ENCODE results near the gene CAPZA3.
"Not testable (repeated sequence)": the region's sequence is repeated elsewhere in the genome, so short reads cannot be mapped to it uniquely, and the experiment has no call there.

GRCh38 chr12:18693986-18694385 lies 43.9 kb upstream of the CAPZA3 start:
- TF ChIP-seq, protein P1, sequence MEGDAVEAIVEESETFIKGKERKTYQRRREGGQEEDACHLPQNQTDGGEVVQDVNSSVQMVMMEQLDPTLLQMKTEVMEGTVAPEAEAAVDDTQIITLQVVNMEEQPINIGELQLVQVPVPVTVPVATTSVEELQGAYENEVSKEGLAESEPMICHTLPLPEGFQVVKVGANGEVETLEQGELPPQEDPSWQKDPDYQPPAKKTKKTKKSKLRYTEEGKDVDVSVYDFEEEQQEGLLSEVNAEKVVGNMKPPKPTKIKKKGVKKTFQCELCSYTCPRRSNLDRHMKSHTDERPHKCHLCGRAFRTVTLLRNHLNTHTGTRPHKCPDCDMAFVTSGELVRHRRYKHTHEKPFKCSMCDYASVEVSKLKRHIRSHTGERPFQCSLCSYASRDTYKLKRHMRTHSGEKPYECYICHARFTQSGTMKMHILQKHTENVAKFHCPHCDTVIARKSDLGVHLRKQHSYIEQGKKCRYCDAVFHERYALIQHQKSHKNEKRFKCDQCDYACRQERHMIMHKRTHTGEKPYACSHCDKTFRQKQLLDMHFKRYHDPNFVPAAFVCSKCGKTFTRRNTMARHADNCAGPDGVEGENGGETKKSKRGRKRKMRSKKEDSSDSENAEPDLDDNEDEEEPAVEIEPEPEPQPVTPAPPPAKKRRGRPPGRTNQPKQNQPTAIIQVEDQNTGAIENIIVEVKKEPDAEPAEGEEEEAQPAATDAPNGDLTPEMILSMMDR (IDR thresholded peaks at IDR 0.05): not testable (repeated sequence)
- TF ChIP-seq EZH2phosphoT487 (IDR thresholded peaks at IDR 0.05): not testable (repeated sequence)
